HG03469 (cell line): ENCODE data around the gene SLC7A8.

ENCODE experiments used
- ATAC-seq: cut with Tn5 transposase; IDR thresholded peaks from one replicate; pipeline ENCODE4 v1.9.1; 2021; ENCODE audit warnings: mild to moderate bottlenecking, moderate library complexity, moderate number of reproducible peaks; ENCODE audit not compliant: unreplicated experiment

Gene SLC7A8

DNA sequence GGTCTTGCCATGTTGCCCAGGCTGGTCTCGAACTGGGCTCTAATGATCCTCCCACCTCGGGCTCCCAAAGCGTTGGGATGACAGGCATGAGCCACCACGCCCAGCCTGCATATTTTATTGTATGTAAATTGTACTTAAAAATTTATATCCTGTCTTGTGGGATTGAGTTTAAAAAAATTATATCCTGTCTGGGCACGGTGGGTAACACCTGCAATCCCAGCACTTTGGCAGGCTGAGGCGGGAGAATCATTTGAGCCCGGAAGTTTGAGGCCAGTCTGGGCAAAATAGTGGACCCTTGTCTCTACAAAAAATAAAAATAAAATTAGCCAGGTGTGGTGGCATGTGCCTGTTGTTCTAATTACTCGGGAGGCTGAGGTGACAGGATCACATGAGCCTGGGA, 50.5 kb downstream of the SLC7A8 start:
- ATAC-seq: no peak

DNA sequence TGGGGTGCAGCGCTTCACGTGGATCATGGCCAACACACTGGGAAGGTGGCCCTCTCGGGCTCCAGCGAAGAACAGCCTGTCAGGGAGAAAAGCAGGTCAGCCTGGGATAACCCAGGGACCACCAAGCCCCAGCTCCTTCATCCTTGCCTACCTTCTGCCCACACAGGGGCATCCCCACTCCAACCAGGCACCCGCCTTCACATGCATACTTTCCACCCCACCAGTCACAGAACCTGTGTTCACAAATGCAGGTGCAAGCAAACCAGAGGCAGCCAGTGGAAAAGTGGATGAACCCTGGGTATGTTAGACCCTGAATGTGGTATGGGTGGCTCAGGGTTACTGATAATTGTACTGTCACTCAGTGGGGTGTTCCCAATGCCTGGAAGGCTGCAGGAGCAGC, 52.0 kb downstream of the SLC7A8 start:
- no peak for ATAC-seq

GRCh38 chr14:23130871-23131270, 52.6 kb downstream of the SLC7A8 start:
- ATAC-seq: no peak

DNA sequence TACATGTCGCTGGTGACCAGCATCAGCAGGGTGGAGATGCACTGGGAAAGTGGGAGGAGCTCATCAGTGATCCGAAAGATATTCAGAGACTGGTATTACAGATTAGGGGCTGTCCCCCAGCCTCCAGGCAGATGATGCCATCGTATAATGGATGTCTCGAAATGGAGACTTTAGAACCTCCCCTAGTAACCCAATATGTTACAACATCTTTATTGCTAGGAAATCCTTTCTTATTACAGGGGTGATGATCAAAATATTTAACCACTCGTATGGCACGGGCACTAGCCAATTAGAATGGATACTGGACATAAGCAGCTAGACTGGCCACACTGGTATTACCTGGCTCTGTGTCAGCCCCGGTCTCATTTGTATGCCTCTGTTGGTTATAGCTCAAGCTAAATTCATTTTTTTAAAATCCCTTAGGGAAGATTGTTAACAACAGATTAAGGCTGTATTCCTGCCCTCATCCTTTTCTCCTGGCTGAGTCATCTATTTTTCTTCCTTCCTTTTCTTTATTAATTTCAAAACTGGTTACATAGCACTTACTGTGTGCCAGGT, 53.6 kb downstream of the SLC7A8 start:
- no peak for ATAC-seq

- ATAC-seq: no peak
Observed at GRCh38 chr14:23128969-23129758, 54.3 kb downstream of the SLC7A8 start.

- ATAC-seq: no peak
Observed at GRCh38 chr14:23127861-23128260, 55.6 kb downstream of the SLC7A8 start.

GRCh38 chr14:23126548-23127278, 56.7 kb downstream of the SLC7A8 start:
- no peak for ATAC-seq

DNA sequence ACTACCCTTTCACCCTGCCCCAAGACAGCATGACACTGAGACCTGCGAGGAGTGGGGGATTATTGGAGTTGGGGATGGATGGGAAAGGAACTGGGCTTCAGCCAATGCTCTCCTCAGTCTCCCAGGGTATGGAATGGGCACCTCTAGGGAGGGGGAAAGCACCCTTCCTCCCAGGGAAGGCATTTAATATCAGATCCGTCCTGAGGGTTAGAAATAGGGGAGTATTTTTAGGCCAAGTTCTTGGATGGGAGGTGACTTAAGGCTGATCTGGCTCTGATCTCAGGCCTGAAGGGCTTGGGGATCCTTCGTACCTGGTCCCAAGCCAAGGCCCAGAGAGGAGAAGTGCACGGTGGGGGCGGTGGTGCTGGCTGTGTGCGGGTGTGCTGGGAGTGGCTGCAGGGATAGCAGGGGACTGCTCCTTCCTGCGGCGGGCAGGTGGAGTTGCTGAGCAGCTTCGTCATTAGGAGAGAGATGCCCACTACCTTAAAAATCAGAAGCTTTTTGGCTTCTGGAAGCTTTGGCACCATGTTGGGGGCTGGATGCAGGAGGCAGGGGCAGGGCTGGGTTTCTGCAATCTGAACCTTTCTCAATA, 57.4 kb downstream of the SLC7A8 start:
- no peak for ATAC-seq

GRCh38 chr14:23125011-23125410, 58.4 kb downstream of the SLC7A8 start:
- no peak for ATAC-seq

DNA sequence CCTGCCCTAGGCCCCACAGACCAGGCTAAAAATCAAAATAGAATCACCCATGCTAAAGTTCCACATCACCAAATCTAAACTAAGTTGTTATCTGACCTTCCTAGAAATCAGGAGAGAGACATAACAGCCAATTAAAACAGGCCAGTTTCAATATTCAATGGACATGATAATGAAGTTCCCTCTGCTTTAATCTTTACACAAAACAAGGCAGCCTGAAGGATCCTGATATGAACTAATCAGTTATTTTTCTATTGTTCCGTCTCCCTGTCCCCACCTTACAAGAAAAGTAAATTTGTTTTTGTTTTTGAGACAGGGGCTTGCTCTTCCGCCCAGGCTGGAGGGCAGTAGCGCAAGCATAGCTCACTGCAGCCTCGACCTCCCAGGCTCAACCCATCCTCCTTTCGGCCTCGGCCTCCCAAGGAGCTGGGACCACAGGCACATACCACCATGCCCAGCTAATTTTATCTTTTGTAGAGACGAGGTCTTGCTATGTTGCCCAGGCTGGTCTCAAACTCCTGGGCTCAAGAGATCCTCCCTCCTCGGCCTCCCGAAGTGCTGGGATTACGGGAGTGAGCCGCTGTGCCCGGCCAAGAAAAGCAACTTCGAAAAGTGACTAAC, 59.0 kb downstream of the SLC7A8 start:
- no peak for ATAC-seq

- no peak for ATAC-seq
Observed at GRCh38 chr14:23123419-23123818, 60.0 kb downstream of the SLC7A8 start.

- no peak for ATAC-seq
Observed at GRCh38 chr14:23122086-23122485, 61.4 kb downstream of the SLC7A8 start.

DNA sequence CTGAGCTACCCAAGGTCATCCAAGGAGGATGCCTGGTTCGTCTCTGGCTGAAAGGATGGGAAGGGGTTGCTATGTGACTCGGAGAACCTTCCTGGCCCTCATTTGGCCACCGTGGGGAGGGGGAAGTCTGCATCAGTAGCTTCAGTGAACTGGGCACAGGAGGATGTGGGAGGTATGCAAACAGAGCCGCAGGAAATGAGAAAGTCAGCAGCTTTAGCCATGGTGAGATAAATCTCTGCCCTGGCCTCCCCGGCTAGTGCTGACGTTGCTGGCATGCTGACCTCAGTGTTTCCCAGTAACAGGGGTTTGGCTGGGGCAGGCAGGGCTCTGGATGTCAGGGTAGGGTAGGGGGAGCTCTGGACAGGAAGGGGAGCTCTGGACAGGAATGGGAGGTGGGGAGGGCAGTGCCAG, 62.1 kb downstream of the SLC7A8 start:
- no peak for ATAC-seq

- ATAC-seq: peak; percentile 45
Observed at GRCh38 chr14:23120541-23121251, 62.8 kb downstream of the SLC7A8 start.

- ATAC-seq: no peak
Observed at GRCh38 chr14:23119363-23120327, 63.8 kb downstream of the SLC7A8 start.

DNA sequence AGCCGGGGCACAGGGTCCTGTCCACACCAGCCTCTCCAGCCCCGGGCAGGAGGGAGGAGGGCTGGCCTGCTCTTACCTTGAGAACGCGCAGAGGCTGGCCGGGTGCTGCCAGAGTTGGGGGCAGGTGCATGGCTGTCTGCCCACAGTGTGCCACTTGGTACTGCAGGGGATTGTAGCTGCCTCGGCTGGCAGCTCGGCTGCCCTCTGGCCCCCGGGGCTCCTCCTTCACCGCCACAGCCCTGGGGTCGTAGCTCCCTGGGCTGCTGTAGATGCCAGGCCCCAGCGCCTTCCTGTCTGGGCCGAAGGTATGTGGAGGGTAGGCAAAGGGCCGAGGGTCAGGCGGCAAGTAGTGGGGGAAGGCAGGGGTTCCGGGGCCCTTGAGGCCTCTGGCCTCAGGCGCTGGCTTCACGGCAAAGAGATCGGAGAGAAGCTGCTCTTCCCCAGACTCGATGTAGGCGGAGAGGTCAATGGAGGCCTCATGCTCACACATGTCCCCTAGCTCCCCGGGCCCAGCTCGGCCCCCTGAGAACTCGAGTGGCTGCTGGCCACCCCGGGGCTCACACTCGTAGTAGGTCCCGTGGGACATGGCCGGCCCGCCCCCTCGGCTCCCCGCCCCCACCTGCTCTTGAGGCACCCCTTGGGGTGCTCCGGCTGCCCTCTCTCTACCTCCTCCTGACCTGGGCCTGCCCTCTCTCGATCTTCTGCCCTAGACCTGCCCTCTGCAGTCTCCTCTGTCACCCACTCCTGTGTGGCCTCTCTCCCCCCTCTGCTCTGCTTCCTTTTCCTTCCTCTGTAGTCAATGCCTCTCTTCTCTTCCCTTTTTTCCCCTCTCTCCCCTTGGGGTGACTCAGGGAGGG, 64.7 kb downstream of the SLC7A8 start, which contains the start of gene CEBPE:
TSS of gene CEBPE (minus strand) at position 750 of the 857 bp plus-strand sequence. CDS start at position 586, 164 bp downstream.
- no peak for ATAC-seq

DNA sequence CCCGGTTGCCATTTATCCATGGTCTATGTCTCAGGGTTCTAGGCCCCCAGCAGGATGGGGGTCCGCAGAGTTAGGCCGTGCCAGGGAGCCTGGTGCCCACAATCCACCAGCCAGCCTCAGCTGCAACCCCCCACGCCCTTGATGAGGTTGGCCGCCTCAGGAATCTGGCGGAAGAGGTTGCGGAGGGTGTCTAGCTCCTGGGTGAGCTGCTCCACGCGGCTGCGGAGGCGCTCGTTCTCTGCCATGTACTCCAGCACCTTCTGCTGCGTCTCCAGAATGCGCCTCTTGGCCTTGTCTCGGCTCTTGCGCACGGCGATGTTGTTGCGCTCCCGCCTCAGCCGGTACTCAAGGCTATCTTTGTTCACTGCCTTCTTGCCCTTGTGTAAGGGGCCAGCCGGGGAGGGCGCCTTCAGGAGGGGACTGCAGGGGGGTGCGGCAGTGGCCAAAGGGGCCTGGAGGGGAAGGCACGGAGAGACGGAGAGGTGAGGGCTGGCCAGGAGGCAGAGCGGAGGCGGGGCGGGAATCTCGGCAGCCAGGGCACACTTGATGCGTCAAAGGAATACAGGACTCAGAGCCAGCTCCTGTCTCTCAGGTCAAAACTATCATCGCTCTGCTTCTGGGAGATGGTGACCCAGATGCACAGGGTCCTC, 66.0 kb downstream of the SLC7A8 start:
- ATAC-seq: no peak

- no peak for ATAC-seq
Observed at GRCh38 chr14:23115918-23116317, 67.5 kb downstream of the SLC7A8 start.
